Ascending aorta (tissue), 2 donors: ENCODE data around the gene AS3MT. TPM values are rescaled to one million over a fixed set of nuclear protein-coding genes. Genes with fewer than 3 reads are reported as not detected.

ENCODE experiments used
- DNase-seq, 2 donors: peaks; one replicate each; pipeline ENCODE4 v3.0.0-alpha.2; 2019; ENCODE audit warnings: low spot score in 2 of 2
- H3K27ac ChIP-seq, 2 donors: fragments of 200-600 bp; sonication (generic); one replicate each; pipeline ENCODE4 v1.5.1; 2016 to 2017; ENCODE audit warnings: mild to moderate bottlenecking in 1 of 2
- H3K27me3 ChIP-seq: fragments of 200-600 bp; sonication (generic); one replicate; pipeline ENCODE4 v1.5.1; 2017
- H3K36me3 ChIP-seq, 2 donors: fragments of 200-600 bp; sonication (generic); one replicate each; pipeline ENCODE4 v1.5.1; 2016
- H3K4me1 ChIP-seq, 2 donors: fragments of 200-600 bp; sonication (generic); one replicate each; pipeline ENCODE4 v1.5.1; 2016 to 2017; ENCODE audit warnings: mild to moderate bottlenecking in 1 of 2
- H3K4me3 ChIP-seq, 2 donors: fragments of 200-600 bp; sonication (generic); one replicate each; pipeline ENCODE4 v1.5.1; 2016 to 2017; ENCODE audit warnings: mild to moderate bottlenecking in 1 of 2
- H3K9me3 ChIP-seq, 2 donors: fragments of 200-600 bp; sonication (generic); one replicate each; pipeline ENCODE4 v1.5.1; 2016
- intact Hi-C: fragments of 100-400 bp; cut with DNase I; formaldehyde crosslinking; loops from one replicate; pipeline ENCODE4 v1.15.1; 2023
- total RNA-seq: library from RNA; depleted of rRNA; stranded (reverse); fragments of >200 nt; gene quantifications from one replicate; pipeline ENCODE4 v1.1.0, GENCODE V29; 2016
- TF ChIP-seq, protein P1 (sequence below), 3 experiments: fragments of 200-600 bp in 2 of 3; fragments of 450-650 bp in 1 of 3; sonication (generic) in 2 of 3; IDR thresholded peaks; one replicate each; pipeline ENCODE4 v1.5.1; 2016 to 2019; ENCODE audit warnings: antibody characterized with exemption in 3 of 3, mild to moderate bottlenecking in 1 of 3, moderate library complexity in 1 of 3

AS3MT gene
- total RNA-seq, 1 donor from 2014 or later: 1.4 TPM

DNA sequence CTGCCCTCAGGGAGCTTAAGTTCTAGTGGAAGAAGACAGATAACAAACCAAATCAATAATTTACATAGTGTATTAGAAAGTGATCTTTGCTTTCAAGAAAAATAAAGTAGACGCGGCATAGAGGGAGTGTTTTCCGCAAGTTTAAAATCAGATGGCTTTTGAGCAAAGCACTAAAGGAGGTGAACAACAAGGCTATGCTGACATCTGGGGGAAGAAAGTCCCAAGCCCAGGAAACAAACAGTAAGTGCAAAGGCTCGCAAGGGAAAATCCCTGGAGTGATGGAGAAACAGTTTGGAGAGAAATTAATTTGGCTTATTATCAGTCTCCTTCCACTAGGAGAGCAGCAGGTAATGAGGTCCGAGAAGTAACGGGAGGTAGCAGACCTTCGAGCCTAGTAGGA, 46.9 kb downstream of the AS3MT start:
- H3K27ac ChIP-seq: no peak overlapping the region
- TF ChIP-seq, protein P1, sequence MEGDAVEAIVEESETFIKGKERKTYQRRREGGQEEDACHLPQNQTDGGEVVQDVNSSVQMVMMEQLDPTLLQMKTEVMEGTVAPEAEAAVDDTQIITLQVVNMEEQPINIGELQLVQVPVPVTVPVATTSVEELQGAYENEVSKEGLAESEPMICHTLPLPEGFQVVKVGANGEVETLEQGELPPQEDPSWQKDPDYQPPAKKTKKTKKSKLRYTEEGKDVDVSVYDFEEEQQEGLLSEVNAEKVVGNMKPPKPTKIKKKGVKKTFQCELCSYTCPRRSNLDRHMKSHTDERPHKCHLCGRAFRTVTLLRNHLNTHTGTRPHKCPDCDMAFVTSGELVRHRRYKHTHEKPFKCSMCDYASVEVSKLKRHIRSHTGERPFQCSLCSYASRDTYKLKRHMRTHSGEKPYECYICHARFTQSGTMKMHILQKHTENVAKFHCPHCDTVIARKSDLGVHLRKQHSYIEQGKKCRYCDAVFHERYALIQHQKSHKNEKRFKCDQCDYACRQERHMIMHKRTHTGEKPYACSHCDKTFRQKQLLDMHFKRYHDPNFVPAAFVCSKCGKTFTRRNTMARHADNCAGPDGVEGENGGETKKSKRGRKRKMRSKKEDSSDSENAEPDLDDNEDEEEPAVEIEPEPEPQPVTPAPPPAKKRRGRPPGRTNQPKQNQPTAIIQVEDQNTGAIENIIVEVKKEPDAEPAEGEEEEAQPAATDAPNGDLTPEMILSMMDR (IDR thresholded peaks at IDR 0.05): no peak

GRCh38 chr10:102917314-102917961, 48.2 kb downstream of the AS3MT start:
- Histone ChIP-seq H3K4me3 (peak overlapping the region; percentile 71 to 89), H3K27ac (peak overlapping the region; percentile 72 to 92), H3K27me3 (no peaks in the 10 kb centered on the region), H3K36me3 (no peaks in the 10 kb centered on the region), H3K9me3 (no peaks in the 10 kb centered on the region), H3K4me1 (peaks cover 0 to 7% of the 10 kb centered on the region in 2 donors)
- intact Hi-C loops: loop anchor here (1.0 kb wide), 2 partner anchors 152 to 327 kb away; no protein-coding TSS in a partner anchor
- DNase-seq: peak; percentile 19 to 90
- TF ChIP-seq, protein P1 (IDR thresholded peaks at IDR 0.05): peak; percentile 99 to 100 (median 99)

More for the DNA sequence above, 46.9 kb downstream of the AS3MT start:
- Histone ChIP-seq H3K4me3 (no peak overlapping the region), H3K9me3 (no peaks in the 10 kb centered on the region), H3K27me3 (no peaks in the 10 kb centered on the region), H3K36me3 (no peaks in the 10 kb centered on the region), H3K4me1 (peaks cover 0 to 4% of the 10 kb centered on the region in 2 donors)
- no peak for DNase-seq
- intact Hi-C loops: no loop called here

- Histone ChIP-seq H3K4me1 (peaks cover 0 to 7% of the 10 kb centered on the region in 2 donors), H3K4me3 (peak within 1 kb of the TSS; percentile 71 to 89), H3K27me3 (no peaks in the 10 kb centered on the region), H3K27ac (peak within 1 kb of the TSS; percentile 79 to 94), H3K36me3 (no peaks in the 10 kb centered on the region), H3K9me3 (no peaks in the 10 kb centered on the region)
- intact Hi-C loops: loop anchor here (1.0 to 2.0 kb wide), 3 partner anchors 151 to 326 kb away; partner anchors contain the start of gene NT5C2
- TF ChIP-seq, protein P1 (IDR thresholded peaks at IDR 0.05): no peak
- DNase-seq: peak; percentile 100
Measured at GRCh38 chr10:102917962-102918816, 48.9 kb downstream of the AS3MT start, which contains the start of gene CNNM2. Gene CNNM2, plus strand, starts transcription at chr10:102918294. Its CDS starts 187 bp downstream, at chr10:102918481.

- H3K27me3 ChIP-seq: no peaks in the 10 kb centered on the region
- H3K36me3 ChIP-seq: no peaks in the 10 kb centered on the region
- no peak for DNase-seq
- peaks cover 0 to 7% of the 10 kb centered on the region in 2 donors for H3K4me1 ChIP-seq
- peak overlapping the region; percentile 79 to 94 for H3K27ac ChIP-seq
- no peaks in the 10 kb centered on the region for H3K9me3 ChIP-seq
- intact Hi-C loops: loop anchor here (2.0 kb wide), 1 partner anchor 274 kb away; the partner anchor contains the start of gene NT5C2
- TF ChIP-seq, protein P1 (IDR thresholded peaks at IDR 0.05): no peak
- peak overlapping the region; percentile 71 to 89 for H3K4me3 ChIP-seq
Measured at GRCh38 chr10:102918817-102919245, 49.6 kb downstream of the AS3MT start.

- Histone ChIP-seq H3K4me1 (peaks cover 0 to 7% of the 10 kb centered on the region in 2 donors), H3K27me3 (no peaks in the 10 kb centered on the region), H3K4me3 (peak overlapping the region; percentile 71 to 89), H3K9me3 (no peaks in the 10 kb centered on the region), H3K36me3 (no peaks in the 10 kb centered on the region), H3K27ac (peak overlapping the region in 1 of 2 donors; percentile 94)
- DNase-seq: peak in 1 of 2 donors; percentile 66
- TF ChIP-seq, protein P1 (IDR thresholded peaks at IDR 0.05): no peak
- intact Hi-C loops: loop anchor here (2.0 kb wide), 1 partner anchor 273 kb away; the partner anchor contains the start of gene NT5C2
Measured at GRCh38 chr10:102919246-102919959, 50.1 kb downstream of the AS3MT start.
